H1 (cell line): ENCODE results near the gene SULT2B1. TPM values are rescaled to one million over a fixed set of nuclear protein-coding genes. Genes with fewer than 3 reads are reported as not detected.

ENCODE experiments used
- CHD7 ChIP-seq: fragments of 300-600 bp; sonication (generic); IDR thresholded peaks from 2 replicates; pipeline ENCODE4 v1.7.1; 2012; ENCODE audit warnings: low read length, moderate library complexity, mild to moderate bottlenecking, inconsistent platforms; ENCODE audit not compliant: insufficient replicate concordance
- EP300 ChIP-seq, 2 experiments: IDR thresholded peaks; 1 replicate in 1 of 2; 2 replicates in 1 of 2; pipeline ENCODE4 v1.6.1; 2011 to 2012; ENCODE audit warnings: low read depth in 2 of 2, low read length in 2 of 2, mild to moderate bottlenecking in 2 of 2, borderline replicate concordance in 1 of 2, inconsistent platforms in 1 of 2, moderate library complexity in 1 of 2
- KDM4A ChIP-seq: IDR thresholded peaks from one replicate; pipeline ENCODE4 v1.7.1; 2012; ENCODE audit warnings: low read depth, mild to moderate bottlenecking, moderate library complexity, low read length, inconsistent platforms; ENCODE audit not compliant: severe bottlenecking
- RNF2 ChIP-seq: fragments of 200-900, 300-1000 bp; sonication (generic); IDR thresholded peaks from 2 replicates; pipeline ENCODE4 v1.7.1; 2016; ENCODE audit warnings: borderline replicate concordance, low read depth, mild to moderate bottlenecking, antibody characterized with exemption, low read length; ENCODE audit not compliant: poor library complexity, severe bottlenecking; ENCODE audit errors: missing control alignments
- RXRA ChIP-seq: IDR thresholded peaks from 2 replicates; pipeline ENCODE4 v1.6.1; 2011; ENCODE audit warnings: low read depth, mild to moderate bottlenecking, low read length, moderate library complexity; ENCODE audit not compliant: insufficient read depth
- SIX5 ChIP-seq: IDR thresholded peaks from 2 replicates; pipeline ENCODE4 v1.6.1; 2011; ENCODE audit warnings: mild to moderate bottlenecking, low read depth, low read length
- polyA plus RNA-seq, 7 experiments: library from polyadenylated mRNA; depleted of rRNA in 3 of 7; stranded (reverse) in 5 of 7; unstranded in 2 of 7; fragments of >200 nt in 5 of 7; fragments of 200-250 nt in 2 of 7; gene quantifications; 1 replicate in 5 of 7; 2 replicates in 1 of 7; 4 replicates in 1 of 7; pipeline versions ENCODE4 v1.2.1 to v1.2.3, GENCODE V29; 2011 to 2013; ENCODE audit warnings: missing spikeins in 2 of 7, mixed read lengths in 2 of 7
- total RNA-seq: library from RNA; stranded (reverse); fragmentation: NEBNext Ultra II Directional; extraction: Animal tissue kit (Norgen Biotek cat#: 25700); gene quantifications from 2 replicates; pipeline ENCODE4 v1.2.1, GENCODE V29; 2021
- TF ChIP-seq, protein P1 (sequence below): IDR thresholded peaks from 2 replicates; pipeline ENCODE4 v1.6.1; 2011; ENCODE audit warnings: low read length, improper control_type of control experiment

Gene SULT2B1
- total and polyA plus RNA-seq, 2 of the 8 experiments (the other 6 are each of a cell fraction or from before 2014, with no cell fraction given) = 1.5 to 2.6 TPM

GRCh38 chr19:48637948-48638830 lies 86.2 kb downstream of the SULT2B1 start (continued):
- no peak for TF ChIP-seq RXRA
- TF ChIP-seq SIX5 = peak; percentile 75
- no peak for TF ChIP-seq KDM4A
- no peak for TF ChIP-seq RNF2
- TF ChIP-seq EP300 (IDR thresholded peaks at IDR 0.05; ENCODE audit: borderline replicate concordance in 1 of 2, low read depth in 2 of 2, low read length in 2 of 2) = peak in 1 of 2 experiments; percentile 100; a peak in 2 of 3 replicates
- TF ChIP-seq, protein P1, sequence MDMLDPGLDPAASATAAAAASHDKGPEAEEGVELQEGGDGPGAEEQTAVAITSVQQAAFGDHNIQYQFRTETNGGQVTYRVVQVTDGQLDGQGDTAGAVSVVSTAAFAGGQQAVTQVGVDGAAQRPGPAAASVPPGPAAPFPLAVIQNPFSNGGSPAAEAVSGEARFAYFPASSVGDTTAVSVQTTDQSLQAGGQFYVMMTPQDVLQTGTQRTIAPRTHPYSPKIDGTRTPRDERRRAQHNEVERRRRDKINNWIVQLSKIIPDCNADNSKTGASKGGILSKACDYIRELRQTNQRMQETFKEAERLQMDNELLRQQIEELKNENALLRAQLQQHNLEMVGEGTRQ = no peak
- TF ChIP-seq CHD7 = no peak
